Caco-2 (cell line): ENCODE measurements around the gene DMBT1. TPM values are rescaled to one million over a fixed set of nuclear protein-coding genes. Genes with fewer than 3 reads are reported as not detected.
A peak's percentile ranks its signal among the peaks of the same experiment; 100 is the strongest.

Experiments
- BruUV-seq: library from RNA; stranded (reverse); fragments of 400-500 nt; replicated peaks from 2 replicates; lab custom pipeline; 2021; lab: Mats Ljungman, UMichigan
- CTCF ChIA-PET: fragments of 300-600 bp; sonication (Branson Sonifier 250); formaldehyde crosslinking; loops from one replicate; lab custom pipeline; 2022; ENCODE audit warnings: antibody characterized with exemption; lab: Charles Lee
- POLR2A ChIA-PET: fragments of 300-600 bp; sonication (Branson Sonifier 250); formaldehyde crosslinking; loops from one replicate; lab custom pipeline; 2022; ENCODE audit warnings: antibody characterized with exemption; lab: Charles Lee
- DNase-seq, 2 experiments: peaks; one replicate each; pipeline versions ENCODE4 v3.0.0 to v3.0.0-alpha.2; 2020 to 2022
- H3K27me3 ChIP-seq: replicated peaks from 2 replicates; pipeline ENCODE4 v1.6.0; 2011; ENCODE audit warnings: low read length; ENCODE audit not compliant: control insufficient read depth, insufficient read depth
- H3K36me3 ChIP-seq: 2 replicates; pipeline ENCODE4 v1.5.1; 2011; ENCODE audit warnings: low read length; ENCODE audit not compliant: control insufficient read depth, insufficient read depth
- H3K4me1 ChIP-seq: fragments of 250-450 bp; sonication (Bioruptor Pico); 2 replicates; pipeline ENCODE4 v1.5.1; 2020; ENCODE audit warnings: mild to moderate bottlenecking
- H3K4me3 ChIP-seq: 2 replicates; pipeline ENCODE4 v1.5.1; 2011; ENCODE audit warnings: low read depth, mild to moderate bottlenecking, control low read depth, low read length
- H3K9me3 ChIP-seq: fragments of 250-450 bp; sonication (Bioruptor Pico); 2 replicates; pipeline ENCODE4 v1.5.1; 2020; ENCODE audit warnings: mild to moderate bottlenecking, moderate library complexity
- H3K27ac Mint-ChIP-seq: one replicate; pipeline ENCODE4 v1.8.0; 2022; ENCODE audit warnings: mixed read lengths; ENCODE audit not compliant: unreplicated experiment
- H3K27me3 Mint-ChIP-seq: one replicate; pipeline ENCODE4 v1.8.0; 2022; ENCODE audit warnings: mixed read lengths; ENCODE audit not compliant: insufficient read depth, unreplicated experiment
- H3K36me3 Mint-ChIP-seq: one replicate; pipeline ENCODE4 v1.8.0; 2022; ENCODE audit warnings: mild to moderate bottlenecking, mixed read lengths; ENCODE audit not compliant: insufficient read depth, unreplicated experiment
- H3K4me1 Mint-ChIP-seq: one replicate; pipeline ENCODE4 v1.8.0; 2022; ENCODE audit warnings: low read depth, mixed read lengths; ENCODE audit not compliant: unreplicated experiment
- H3K4me3 Mint-ChIP-seq: one replicate; pipeline ENCODE4 v1.8.0; 2022; ENCODE audit warnings: mild to moderate bottlenecking, moderate library complexity, mixed read lengths; ENCODE audit not compliant: unreplicated experiment
- H3K9me3 Mint-ChIP-seq: one replicate; pipeline ENCODE4 v1.8.0; 2022; ENCODE audit warnings: mixed read lengths; ENCODE audit not compliant: unreplicated experiment
- CTCF ChIP-seq, 2 experiments: fragments of 200-600 bp in 1 of 2; IDR thresholded peaks; 1 replicate in 1 of 2; 2 replicates in 1 of 2; pipeline versions ENCODE4 v1.5.1 to v1.8.0; 2011 to 2022; ENCODE audit warnings: antibody characterized with exemption in 1 of 2, control low read depth in 1 of 2, inconsistent platforms in 1 of 2, low read depth in 1 of 2, low read length in 1 of 2, mild to moderate bottlenecking in 1 of 2, moderate library complexity in 1 of 2; ENCODE audit not compliant: insufficient read depth in 1 of 2, severe bottlenecking in 1 of 2, unreplicated experiment in 1 of 2
- intact Hi-C: fragments of 100-400 bp; cut with micrococcal nuclease; formaldehyde crosslinking; loops from one replicate; pipeline ENCODE4 v1.10.0; 2022; ENCODE audit not compliant: unreplicated experiment
- total RNA-seq: library from RNA; stranded (reverse); gene quantifications from 2 replicates; pipeline ENCODE4 v1.2.3, GENCODE V29; 2022

DMBT1 gene
- total RNA-seq, 1 experiment from 2014 or later: not detected

GRCh38 chr10:122659126-122659525, 98.6 kb downstream of the DMBT1 start:
- Mint-ChIP-seq H3K9me3 (no peaks in the 10 kb centered on the region), H3K4me3 (no peak overlapping the region), H3K4me1 (no peaks in the 10 kb centered on the region), H3K27me3 (peaks cover 19% of the 10 kb centered on the region), H3K27ac (no peak overlapping the region), H3K36me3 (no peaks in the 10 kb centered on the region)
- intact Hi-C loops: no loop called here
- ChIA-PET CTCF (interaction anchor here (1.4 kb wide), 1 partner anchor 10 kb away, joined by 3 read pairs; no protein-coding TSS in a partner anchor), POLR2A (no interaction called here)
- H3K4me1 ChIP-seq: no peaks in the 10 kb centered on the region
- BruUV-seq: no TSS peak
- no peak for TF ChIP-seq CTCF (IDR thresholded peaks at IDR 0.05; ENCODE audit: insufficient read depth in 1 of 2, low read depth in 1 of 2, low read length in 1 of 2, severe bottlenecking in 1 of 2, unreplicated experiment in 1 of 2)
- no peaks in the 10 kb centered on the region for H3K9me3 ChIP-seq
- DNase-seq: peak in 1 of 2 experiments; percentile 7
- H3K36me3 ChIP-seq: no peaks in the 10 kb centered on the region
- H3K4me3 ChIP-seq: no peak overlapping the region
- H3K27me3 ChIP-seq: peaks cover 1% of the 10 kb centered on the region; the same call in 1 of the 2 replicates

- Mint-ChIP-seq H3K27ac (no peak overlapping the region), H3K27me3 (peaks cover 21% of the 10 kb centered on the region), H3K4me1 (no peaks in the 10 kb centered on the region), H3K4me3 (no peak overlapping the region), H3K9me3 (no peaks in the 10 kb centered on the region), H3K36me3 (no peaks in the 10 kb centered on the region)
- H3K9me3 ChIP-seq: no peaks in the 10 kb centered on the region
- BruUV-seq: no TSS peak
- POLR2A ChIA-PET: no interaction called here
- H3K27me3 ChIP-seq: peaks cover 1% of the 10 kb centered on the region; the same call in 1 of the 2 replicates
- intact Hi-C loops: no loop called here
- no peak overlapping the region for H3K4me3 ChIP-seq
- no peak for DNase-seq
- H3K4me1 ChIP-seq: no peaks in the 10 kb centered on the region
- CTCF ChIA-PET: interaction anchor here (1.4 kb wide), 1 partner anchor 11 kb away, joined by 3 read pairs; no protein-coding TSS in a partner anchor
- no peaks in the 10 kb centered on the region for H3K36me3 ChIP-seq
- TF ChIP-seq CTCF (IDR thresholded peaks at IDR 0.05; ENCODE audit: insufficient read depth in 1 of 2, low read depth in 1 of 2, low read length in 1 of 2, severe bottlenecking in 1 of 2, unreplicated experiment in 1 of 2): no peak
Measured at GRCh38 chr10:122659651-122660050, 99.1 kb downstream of the DMBT1 start.

GRCh38 chr10:122660696-122661095, 100.1 kb downstream of the DMBT1 start:
- POLR2A ChIA-PET: no interaction called here
- Mint-ChIP-seq H3K27ac (no peak overlapping the region), H3K4me3 (no peak overlapping the region), H3K4me1 (no peaks in the 10 kb centered on the region), H3K36me3 (no peaks in the 10 kb centered on the region), H3K9me3 (no peaks in the 10 kb centered on the region), H3K27me3 (peaks cover 18% of the 10 kb centered on the region)
- Histone ChIP-seq H3K4me1 (no peaks in the 10 kb centered on the region), H3K27me3 (peaks cover 1% of the 10 kb centered on the region; the same call in 1 of the 2 replicates), H3K4me3 (no peak overlapping the region), H3K36me3 (no peaks in the 10 kb centered on the region), H3K9me3 (no peaks in the 10 kb centered on the region)
- BruUV-seq: no TSS peak
- DNase-seq: no peak
- CTCF ChIA-PET: no interaction called here
- TF ChIP-seq CTCF (IDR thresholded peaks at IDR 0.05; ENCODE audit: insufficient read depth in 1 of 2, low read depth in 1 of 2, low read length in 1 of 2, severe bottlenecking in 1 of 2, unreplicated experiment in 1 of 2): no peak
- intact Hi-C loops: no loop called here
